DOHH2 (cell line): Measurements from ENCODE around the gene LGR5.
A peak's percentile ranks its signal among the peaks of the same experiment; 100 is the strongest.

Source experiments
- H3F3A ChIP-seq: fragments of 200-600 bp; sonication (generic), shearing (Covaris generic); 2 replicates; pipeline ENCODE4 v1.6.0; 2016; ENCODE audit warnings: antibody characterized with exemption, mild to moderate bottlenecking; ENCODE audit not compliant: control insufficient read depth, insufficient read depth
- H3K27ac ChIP-seq: fragments of 200-600 bp; sonication (generic); 2 replicates; pipeline ENCODE4 v1.5.1; 2014; ENCODE audit warnings: low read depth, mild to moderate bottlenecking, low read length, moderate library complexity
- H3K27me3 ChIP-seq: fragments of 200-600 bp; sonication (generic); 2 replicates; pipeline ENCODE4 v1.6.1; 2014; ENCODE audit warnings: mild to moderate bottlenecking, low read length, mixed read lengths; ENCODE audit not compliant: control insufficient read depth
- H3K36me3 ChIP-seq: fragments of 200-600 bp; sonication (generic); 2 replicates; pipeline ENCODE4 v1.6.1; 2014; ENCODE audit warnings: mild to moderate bottlenecking, low read length, moderate library complexity, mixed read lengths; ENCODE audit not compliant: control insufficient read depth
- H3K4me1 ChIP-seq: fragments of 200-600 bp; sonication (generic); 2 replicates; pipeline ENCODE4 v1.6.1; 2014; ENCODE audit warnings: mild to moderate bottlenecking, low read length, mixed read lengths; ENCODE audit not compliant: control insufficient read depth
- H3K4me2 ChIP-seq: fragments of 200-600 bp; sonication (generic); 2 replicates; pipeline ENCODE4 v1.6.0; 2014; ENCODE audit warnings: mild to moderate bottlenecking, low read length, moderate library complexity
- H3K4me3 ChIP-seq: fragments of 200-600 bp; sonication (generic); 2 replicates; pipeline ENCODE4 v1.5.1; 2014; ENCODE audit warnings: mild to moderate bottlenecking, low read length, mixed read lengths
- H3K79me2 ChIP-seq: fragments of 200-600 bp; sonication (generic); 2 replicates; pipeline ENCODE4 v1.6.1; 2014; ENCODE audit warnings: mild to moderate bottlenecking, low read length, mixed read lengths; ENCODE audit not compliant: control insufficient read depth
- H3K9me2 ChIP-seq: fragments of 200-600 bp; sonication (generic); replicated peaks from 2 replicates; pipeline ENCODE4 v1.6.1; 2014; ENCODE audit warnings: mild to moderate bottlenecking, low read length, mixed read lengths; ENCODE audit not compliant: control insufficient read depth
- H3K9me3 ChIP-seq: fragments of 200-600 bp; sonication (generic); 2 replicates; pipeline ENCODE4 v1.6.1; 2014; ENCODE audit warnings: antibody characterized with exemption, low read length, mixed read lengths; ENCODE audit not compliant: control insufficient read depth, insufficient read depth
- H4K20me1 ChIP-seq: fragments of 200-600 bp; sonication (generic); 2 replicates; pipeline ENCODE4 v1.6.0; 2014; ENCODE audit warnings: low read depth, mild to moderate bottlenecking, antibody characterized with exemption, low read length, moderate library complexity; ENCODE audit not compliant: control insufficient read depth, insufficient read depth
- CTCF ChIP-seq: fragments of 200-600 bp; sonication (generic); IDR thresholded peaks from one replicate; pipeline ENCODE4 v1.5.1; 2014; ENCODE audit warnings: antibody characterized with exemption, mild to moderate bottlenecking, low read depth, low read length; ENCODE audit not compliant: poor library complexity, severe bottlenecking
- EZH2phosphoT487 ChIP-seq: fragments of 200-600 bp; sonication (generic); IDR thresholded peaks from 2 replicates; pipeline ENCODE4 v1.6.1; 2017; ENCODE audit warnings: borderline replicate concordance, mild to moderate bottlenecking, antibody characterized with exemption, low read length, moderate library complexity, mixed read lengths

The LGR5 gene

GRCh38 chr12:71499834-71500233 lies 60.2 kb downstream of the LGR5 start:
- TF ChIP-seq CTCF, result no peak
- TF ChIP-seq EZH2phosphoT487, result no peak
- no peaks in the 10 kb centered on the region for H3K36me3 ChIP-seq
- H3K4me1 ChIP-seq, result peaks cover 11% of the 10 kb centered on the region
- H4K20me1 ChIP-seq, result no peaks in the 10 kb centered on the region
- no peak overlapping the region for H3K27ac ChIP-seq
- no peak overlapping the region for H3K4me2 ChIP-seq
- H3K27me3 ChIP-seq, result no peaks in the 10 kb centered on the region
- no peaks in the 10 kb centered on the region for H3F3A ChIP-seq
- H3K4me3 ChIP-seq, result no peak overlapping the region
- no peaks in the 10 kb centered on the region for H3K9me3 ChIP-seq
- no peaks in the 10 kb centered on the region for H3K79me2 ChIP-seq
- H3K9me2 ChIP-seq, result no peaks in the 10 kb centered on the region; the same call in 1 of the 2 replicates

GRCh38 chr12:71503579-71504391 lies 64.2 kb downstream of the LGR5 start:
- H3K79me2 ChIP-seq, result no peaks in the 10 kb centered on the region
- H4K20me1 ChIP-seq, result no peaks in the 10 kb centered on the region
- no peaks in the 10 kb centered on the region for H3K9me3 ChIP-seq
- H3K4me2 ChIP-seq, result peak overlapping the region; percentile 27
- H3K4me1 ChIP-seq, result peaks cover 11% of the 10 kb centered on the region
- H3K4me3 ChIP-seq, result no peak overlapping the region
- TF ChIP-seq EZH2phosphoT487, result no peak
- no peak for TF ChIP-seq CTCF
- no peaks in the 10 kb centered on the region for H3K36me3 ChIP-seq
- H3K27me3 ChIP-seq, result no peaks in the 10 kb centered on the region
- H3F3A ChIP-seq, result no peaks in the 10 kb centered on the region
- no peaks in the 10 kb centered on the region; the same call in 1 of the 2 replicates for H3K9me2 ChIP-seq
- H3K27ac ChIP-seq, result no peak overlapping the region

- no peaks in the 10 kb centered on the region for H3K36me3 ChIP-seq
- no peaks in the 10 kb centered on the region for H3K27me3 ChIP-seq
- no peak overlapping the region for H3K27ac ChIP-seq
- H3K9me3 ChIP-seq, result no peaks in the 10 kb centered on the region
- TF ChIP-seq EZH2phosphoT487 (no peak), CTCF (no peak)
- H3K79me2 ChIP-seq, result no peaks in the 10 kb centered on the region
- no peaks in the 10 kb centered on the region for H3F3A ChIP-seq
- H3K4me3 ChIP-seq, result no peak overlapping the region
- H3K4me2 ChIP-seq, result no peak overlapping the region
- no peaks in the 10 kb centered on the region for H4K20me1 ChIP-seq
- no peaks in the 10 kb centered on the region; the same call in 1 of the 2 replicates for H3K9me2 ChIP-seq
- H3K4me1 ChIP-seq, result peaks cover 11% of the 10 kb centered on the region
Measured at GRCh38 chr12:71504476-71504875, 64.9 kb downstream of the LGR5 start.
